HepG2 (cell line): ENCODE measurements around the gene GTF3A. TPM values are rescaled to one million over a fixed set of nuclear protein-coding genes. Genes with fewer than 3 reads are reported as not detected.

Experiments
- ATF1 ChIP-seq: IDR thresholded peaks from 2 replicates; pipeline ENCODE4 v1.6.1; 2016; ENCODE audit warnings: mild to moderate bottlenecking, control low read depth
- ATF2 ChIP-seq: sonication (generic); formaldehyde crosslinking; IDR thresholded peaks from 2 replicates; pipeline ENCODE4 v1.4.0; 2020; ENCODE audit warnings: missing genetic modification reagents
- CREB1 ChIP-seq, 2 experiments: fragments of 450-650 bp in 1 of 2; IDR thresholded peaks; 2 replicates each; pipeline ENCODE4 v1.6.1; 2016 to 2017; ENCODE audit warnings: control low read depth in 1 of 2, mild to moderate bottlenecking in 1 of 2, missing compliant biosample characterization in 1 of 2, missing genetic modification characterization in 1 of 2
- DNMT1 ChIP-seq: sonication (generic); formaldehyde crosslinking; IDR thresholded peaks from 2 replicates; pipeline ENCODE4 v1.5.1; 2020; ENCODE audit warnings: mild to moderate bottlenecking, missing genetic modification reagents
- HDAC6 ChIP-seq: fragments of 200-600 bp; sonication (generic); IDR thresholded peaks from 2 replicates; pipeline ENCODE4 v1.7.0; 2017; ENCODE audit warnings: mild to moderate bottlenecking, antibody characterized with exemption, low read length, low read depth
- ISL2 ChIP-seq: sonication (generic); formaldehyde crosslinking; IDR thresholded peaks from 2 replicates; pipeline ENCODE4 v1.5.0; 2020; ENCODE audit warnings: missing genetic modification reagents
- KAT7 ChIP-seq: IDR thresholded peaks from 2 replicates; pipeline ENCODE4 v1.6.1; 2018; ENCODE audit warnings: borderline replicate concordance, missing compliant biosample characterization
- MXD1 ChIP-seq: sonication (generic); formaldehyde crosslinking; IDR thresholded peaks from 2 replicates; pipeline ENCODE4 v1.4.0; 2020; ENCODE audit warnings: mild to moderate bottlenecking, missing genetic modification reagents
- PRPF4 ChIP-seq: fragments of 200-400 bp; formaldehyde crosslinking; IDR thresholded peaks from 2 replicates; pipeline ENCODE4 v1.6.1; 2016; ENCODE audit warnings: low read length, low read depth; ENCODE audit not compliant: poor library complexity, severe bottlenecking
- SMC3 ChIP-seq: IDR thresholded peaks from 2 replicates; pipeline ENCODE4 v1.6.1; 2011; ENCODE audit warnings: low read length, improper control_type of control experiment
- SNRNP70 ChIP-seq: fragments of 200-400 bp; formaldehyde crosslinking; IDR thresholded peaks from 2 replicates; pipeline ENCODE4 v1.6.1; 2017; ENCODE audit warnings: mild to moderate bottlenecking, low read depth, low read length, moderate library complexity
- SOX6 ChIP-seq, 2 experiments: fragments of 450-650 bp in 1 of 2; sonication (generic) in 1 of 2; formaldehyde crosslinking in 1 of 2; IDR thresholded peaks; 2 replicates each; pipeline versions ENCODE4 v1.4.0 to v1.6.1; 2017 to 2020; ENCODE audit warnings: antibody characterized with exemption in 1 of 2, mild to moderate bottlenecking in 1 of 2, missing genetic modification reagents in 1 of 2
- U2AF1 ChIP-seq: fragments of 200-400 bp; formaldehyde crosslinking; optimal IDR thresholded peaks from 2 replicates; pipeline ENCODE3; 2017; ENCODE audit warnings: mild to moderate bottlenecking, low read depth, low read length
- ZBTB34 ChIP-seq: sonication (generic); formaldehyde crosslinking; IDR thresholded peaks from 2 replicates; pipeline ENCODE4 v1.8.0; 2022; ENCODE audit warnings: mild to moderate bottlenecking, missing genetic modification reagents
- ZBTB4 ChIP-seq: sonication (generic); formaldehyde crosslinking; IDR thresholded peaks from 2 replicates; pipeline ENCODE4 v1.4.0; 2020; ENCODE audit warnings: missing genetic modification reagents, mild to moderate bottlenecking, borderline replicate concordance
- ZNF280B ChIP-seq: sonication (generic); formaldehyde crosslinking; IDR thresholded peaks from 2 replicates; pipeline ENCODE4 v1.5.0; 2020; ENCODE audit warnings: missing genetic modification reagents, mild to moderate bottlenecking, borderline replicate concordance
- ZNF350 ChIP-seq: sonication (generic); formaldehyde crosslinking; IDR thresholded peaks from 2 replicates; pipeline ENCODE4 v1.4.0; 2020; ENCODE audit warnings: mild to moderate bottlenecking, low read depth, missing genetic modification reagents, borderline replicate concordance
- ZNF354B ChIP-seq: sonication (generic); formaldehyde crosslinking; IDR thresholded peaks from 2 replicates; pipeline ENCODE4 v1.8.0; 2022; ENCODE audit warnings: mild to moderate bottlenecking, missing genetic modification reagents
- ZNF460 ChIP-seq: sonication (generic); formaldehyde crosslinking; IDR thresholded peaks from 2 replicates; pipeline ENCODE4 v1.5.1; 2020; ENCODE audit warnings: missing genetic modification reagents, mild to moderate bottlenecking, borderline replicate concordance
- ZNF549 ChIP-seq: sonication (generic); formaldehyde crosslinking; IDR thresholded peaks from 2 replicates; pipeline ENCODE4 v1.5.0; 2020; ENCODE audit warnings: missing genetic modification reagents
- ZNF839 ChIP-seq: sonication (generic); formaldehyde crosslinking; IDR thresholded peaks from 2 replicates; pipeline ENCODE4 v1.4.0; 2020; ENCODE audit warnings: missing genetic modification reagents, mild to moderate bottlenecking, borderline replicate concordance
- polyA plus RNA-seq, 8 experiments: library from polyadenylated mRNA; depleted of rRNA in 3 of 8; stranded (reverse) in 7 of 8; unstranded in 1 of 8; fragments of >200 nt; fragmentation: Illumina TruSeq in 4 of 8; extraction: Trizol in 4 of 8; gene quantifications; 2 replicates each; pipeline versions ENCODE4 v1.2.1 to v1.2.3, GENCODE V29; 2011 to 2016; ENCODE audit warnings: low read depth in 4 of 8, missing spikeins in 1 of 8, mixed read lengths in 1 of 8; ENCODE audit not compliant: insufficient read depth in 1 of 8
- total RNA-seq, 5 experiments: library from RNA; depleted of rRNA; stranded (reverse); fragments of >200 nt; fragmentation: Illumina TruSeq; extraction: Trizol; gene quantifications; 2 replicates each; pipeline ENCODE4 v1.2.3, GENCODE V29; 2016; ENCODE audit warnings: low read depth in 1 of 5

GTF3A gene
- total and polyA plus RNA-seq, 2 of the 13 experiments (the other 11 are each of a cell fraction or from before 2014, with no cell fraction given): 42.1 to 176 TPM

- TF ChIP-seq SOX6 (IDR thresholded peaks at IDR 0.05) (no peak), SOX6 (CRISPR knock-in tag; IDR thresholded peaks at IDR 0.05) (peak; percentile 86), CREB1 (IDR thresholded peaks at IDR 0.05) (peak; percentile 56; the same call in 1 of the 2 replicates), CREB1 (CRISPR knock-in tag; IDR thresholded peaks at IDR 0.05) (peak; percentile 91), ZNF549 (no peak), ZNF354B (CRISPR knock-in tag) (no peak), ZNF460 (no peak), ATF2 (CRISPR knock-in tag) (peak; percentile 59; the same call in 1 of the 2 replicates), ZNF839 (CRISPR knock-in tag) (no peak), SNRNP70 (no peak), U2AF1 (no peak), ZBTB4 (CRISPR knock-in tag) (0 out of 2 replicates have a peak, but pooled peaks have one; percentile 23), ATF1 (peak; percentile 64; the same call in 1 of the 2 replicates), DNMT1 (CRISPR knock-in tag) (no peak), SMC3 (peak; percentile 22; the same call in 1 of the 2 replicates), KAT7 (CRISPR knock-in tag) (no peak), ZNF280B (CRISPR knock-in tag) (no peak), PRPF4 (no peak), HDAC6 (no peak), ZBTB34 (CRISPR knock-in tag) (0 out of 2 replicates have a peak, but pooled peaks have one; percentile 66), MXD1 (CRISPR knock-in tag) (no peak), ZNF350 (CRISPR knock-in tag) (peak; percentile 54; the same call in 1 of the 2 replicates), ISL2 (CRISPR knock-in tag) (peak; percentile 72; the same call in 1 of the 2 replicates)
Measured at GRCh38 chr13:27396252-27396846, 28.1 kb upstream of the GTF3A start (continued).
